Stimulated activated CD4-positive, alpha-beta T cell treated with anti-CD3 and anti-CD28 coated beads, Interleukin-4, amount 100 ng/mL, for 48 hours (primary cell): ENCODE results near the gene SPRING1.

ENCODE experiments used
- DNase-seq, 2 donors: peaks; one replicate each; pipeline ENCODE4 v3.0.0-alpha.2; 2020; ENCODE audit warnings: low read depth in 2 of 2

Gene SPRING1

GRCh38 chr12:116739381-116739887 is 1.6 kb upstream of the SPRING1 start:
- DNase-seq = no peak

DNA sequence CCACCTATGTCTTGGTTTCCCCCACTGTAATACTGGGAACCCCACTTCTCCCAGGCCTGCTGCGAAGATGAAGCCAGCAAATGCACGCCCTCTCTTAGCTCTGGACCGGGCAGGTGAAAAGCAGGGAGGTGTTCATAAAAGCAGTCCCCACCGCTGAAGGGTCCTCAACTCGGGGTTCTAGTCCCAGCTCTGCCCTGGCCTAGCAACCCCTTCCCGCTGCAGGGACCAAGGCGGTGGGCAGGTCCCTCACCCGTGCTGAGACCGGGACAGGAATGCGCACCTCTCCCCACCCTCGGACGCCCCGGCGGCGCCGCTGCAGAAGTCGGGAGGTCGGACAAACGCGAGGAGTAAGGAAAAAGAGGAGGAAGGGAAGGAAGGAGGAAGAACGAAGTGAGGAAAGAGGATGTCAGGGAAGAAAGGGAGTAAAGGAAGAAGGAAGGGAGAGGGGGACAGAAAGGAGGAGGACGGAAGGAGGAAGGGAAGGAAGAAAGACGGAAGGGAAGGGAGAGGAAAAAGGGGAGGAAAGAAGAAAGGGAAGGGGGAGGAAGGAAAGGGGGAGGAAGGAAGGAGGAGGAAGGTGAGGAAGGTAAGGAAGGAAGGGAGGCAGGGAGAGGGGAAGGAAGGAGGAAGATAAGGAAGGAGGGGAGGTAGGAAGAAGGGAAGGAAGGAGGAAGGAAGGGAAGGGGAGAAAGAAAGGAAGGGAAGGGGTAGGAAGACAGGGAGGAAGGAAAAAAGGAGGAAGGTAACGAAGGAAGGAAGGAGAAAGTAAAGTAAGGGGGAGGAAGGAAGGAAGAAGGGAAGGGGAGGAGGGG is 701 bp downstream of the SPRING1 start:
- no peak for DNase-seq

DNA sequence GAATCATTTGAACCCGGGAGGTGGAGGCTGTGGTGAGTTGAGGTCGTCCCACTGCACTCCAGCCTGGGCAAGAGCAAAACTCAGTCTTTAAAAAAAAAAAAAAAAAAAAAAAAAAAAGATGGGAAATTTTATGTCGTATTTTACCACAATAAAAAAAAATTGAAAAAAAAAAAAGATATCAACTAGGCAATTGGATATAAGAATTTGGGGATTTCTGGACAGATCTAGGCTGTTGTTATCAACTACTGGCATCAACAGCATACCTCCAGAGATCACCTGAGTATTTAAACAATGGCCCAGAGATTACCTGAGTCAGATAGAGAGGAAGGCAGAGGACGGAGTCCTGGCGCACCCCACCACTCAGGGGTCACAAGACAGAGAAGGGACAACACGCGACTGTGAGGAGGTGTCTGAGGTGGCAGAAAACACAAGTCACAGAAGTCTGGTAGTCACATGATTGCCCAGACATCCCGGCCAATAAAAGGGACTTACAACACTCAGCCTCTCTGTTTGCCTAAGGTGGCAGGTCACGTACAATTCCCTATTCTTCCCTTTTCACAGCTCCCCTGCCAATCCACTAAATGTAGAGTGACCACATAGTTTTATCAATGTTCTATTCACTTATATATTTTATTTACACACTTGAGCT is 1.8 kb downstream of the SPRING1 start:
- no peak for DNase-seq

GRCh38 chr12:116735084-116735483 is 2.8 kb downstream of the SPRING1 start:
- no peak for DNase-seq

DNA sequence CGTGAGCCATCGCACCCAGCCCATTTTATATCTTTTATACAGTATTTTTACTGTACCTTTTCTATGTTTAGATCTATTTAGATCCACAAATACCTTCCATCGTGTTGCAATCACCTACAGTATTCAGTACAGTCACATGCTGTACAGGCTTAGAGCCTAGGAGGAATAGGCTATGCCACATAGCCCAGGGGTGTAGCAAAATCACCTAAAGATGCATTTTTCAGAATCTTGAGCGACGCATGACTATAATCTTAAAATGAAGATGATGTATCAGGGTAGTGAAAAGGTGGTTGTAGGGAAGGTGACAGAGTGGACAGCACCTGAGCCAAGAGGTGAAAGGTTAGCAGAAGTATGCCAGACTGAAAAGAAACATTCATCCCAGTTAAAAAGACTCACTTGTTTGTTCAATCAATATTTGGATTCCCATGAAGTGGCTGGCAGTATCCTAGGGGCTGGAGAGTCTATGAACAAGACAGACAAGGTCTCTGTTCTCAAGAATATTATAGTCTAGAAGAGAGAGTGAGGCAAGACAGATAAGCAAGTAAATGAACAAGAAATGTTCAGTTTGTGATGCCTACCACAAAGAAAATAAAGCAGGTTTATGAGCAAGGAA is 3.6 kb downstream of the SPRING1 start:
- DNase-seq = no peak

- DNase-seq = no peak
These were observed 6.1 kb downstream of the SPRING1 start for GRCh38 chr12:116731801-116732200.

DNA sequence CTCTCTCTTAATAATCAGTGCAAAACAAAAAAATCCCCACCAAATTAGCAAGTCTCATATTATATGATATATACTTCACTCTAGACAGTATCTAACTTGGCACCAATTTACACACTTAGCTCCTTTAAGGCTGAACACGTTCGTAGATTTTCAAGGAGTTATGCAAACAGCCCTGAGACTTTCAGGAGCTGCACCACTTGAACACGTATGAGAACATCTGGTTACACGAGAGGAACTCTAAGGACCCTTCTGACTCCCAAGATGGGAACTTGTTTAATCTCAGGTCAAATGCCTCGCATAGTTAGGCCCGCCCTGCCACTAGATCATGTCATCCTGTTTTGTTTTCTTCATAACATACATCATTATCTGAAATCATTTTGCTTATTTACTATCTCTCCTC is 10.0 kb downstream of the SPRING1 start:
- DNase-seq = no peak

DNA sequence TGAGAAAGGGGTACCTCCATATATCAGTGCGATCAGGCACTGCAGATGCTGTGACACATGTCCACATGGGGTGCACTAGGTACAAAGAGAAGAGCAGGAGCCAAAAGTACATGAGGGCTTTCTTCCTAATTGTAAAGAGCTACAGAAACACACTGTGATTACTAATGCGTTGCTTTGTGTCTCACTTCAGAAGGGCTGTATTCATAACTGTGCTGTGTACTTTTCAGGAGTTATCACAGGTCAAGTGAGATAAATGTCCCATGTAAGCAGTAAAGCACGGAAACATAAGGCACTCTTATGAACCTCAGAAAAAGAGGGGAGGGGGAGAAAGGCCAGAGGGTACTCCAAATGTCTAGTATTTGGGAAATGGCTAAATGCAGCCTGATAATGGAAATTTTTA is 10.6 kb downstream of the SPRING1 start:
- no peak for DNase-seq

GRCh38 chr12:116726694-116727093 is 11.2 kb downstream of the SPRING1 start:
- DNase-seq = no peak

GRCh38 chr12:116722245-116722644 is 15.6 kb downstream of the SPRING1 start:
- no peak for DNase-seq

DNA sequence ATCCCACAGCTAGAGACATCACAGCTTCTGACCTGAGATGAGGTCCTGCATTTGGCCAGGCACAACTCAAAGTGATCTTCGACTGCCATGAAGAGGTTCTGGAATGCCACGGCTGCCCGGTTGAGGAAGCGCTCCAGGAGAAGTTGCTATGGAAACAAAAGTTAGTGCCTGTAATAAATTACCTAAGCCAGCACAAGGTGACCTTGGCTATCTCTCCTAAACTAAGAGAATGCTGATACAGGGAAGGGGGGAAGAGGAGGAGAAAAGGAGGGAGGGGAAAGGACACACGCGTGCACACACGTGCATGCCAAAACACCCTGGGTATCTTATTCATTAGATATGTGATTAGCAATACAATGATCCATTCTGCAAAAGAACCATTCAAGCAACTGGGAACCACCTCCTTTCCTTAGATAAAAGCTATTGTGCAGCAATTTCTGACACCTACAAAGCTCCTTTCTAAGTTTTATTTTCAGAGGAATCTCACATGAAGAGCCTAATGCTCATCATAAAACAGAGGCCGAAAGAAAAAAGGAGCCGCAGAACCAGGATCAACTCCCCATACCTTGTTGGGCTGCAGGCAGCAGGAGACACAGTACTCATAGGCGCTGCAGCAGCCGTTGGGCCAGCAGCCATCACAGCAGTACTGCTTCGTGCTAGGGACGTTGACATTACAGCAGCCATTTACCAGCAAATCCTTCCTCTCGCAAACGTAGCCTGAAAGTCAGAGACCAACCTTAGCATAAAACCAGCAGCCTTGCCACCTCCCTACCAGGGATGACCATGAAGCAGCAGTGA is 17.9 kb downstream of the SPRING1 start:
- no peak for DNase-seq

GRCh38 chr12:116718655-116719454 is 19.0 kb downstream of the SPRING1 start:
- no peak for DNase-seq

GRCh38 chr12:116717466-116718437 is 20.1 kb downstream of the SPRING1 start:
- DNase-seq = no peak

GRCh38 chr12:116714175-116714574 is 23.7 kb downstream of the SPRING1 start:
- no peak for DNase-seq

GRCh38 chr12:116713527-116713926 is 24.3 kb downstream of the SPRING1 start:
- no peak for DNase-seq

DNA sequence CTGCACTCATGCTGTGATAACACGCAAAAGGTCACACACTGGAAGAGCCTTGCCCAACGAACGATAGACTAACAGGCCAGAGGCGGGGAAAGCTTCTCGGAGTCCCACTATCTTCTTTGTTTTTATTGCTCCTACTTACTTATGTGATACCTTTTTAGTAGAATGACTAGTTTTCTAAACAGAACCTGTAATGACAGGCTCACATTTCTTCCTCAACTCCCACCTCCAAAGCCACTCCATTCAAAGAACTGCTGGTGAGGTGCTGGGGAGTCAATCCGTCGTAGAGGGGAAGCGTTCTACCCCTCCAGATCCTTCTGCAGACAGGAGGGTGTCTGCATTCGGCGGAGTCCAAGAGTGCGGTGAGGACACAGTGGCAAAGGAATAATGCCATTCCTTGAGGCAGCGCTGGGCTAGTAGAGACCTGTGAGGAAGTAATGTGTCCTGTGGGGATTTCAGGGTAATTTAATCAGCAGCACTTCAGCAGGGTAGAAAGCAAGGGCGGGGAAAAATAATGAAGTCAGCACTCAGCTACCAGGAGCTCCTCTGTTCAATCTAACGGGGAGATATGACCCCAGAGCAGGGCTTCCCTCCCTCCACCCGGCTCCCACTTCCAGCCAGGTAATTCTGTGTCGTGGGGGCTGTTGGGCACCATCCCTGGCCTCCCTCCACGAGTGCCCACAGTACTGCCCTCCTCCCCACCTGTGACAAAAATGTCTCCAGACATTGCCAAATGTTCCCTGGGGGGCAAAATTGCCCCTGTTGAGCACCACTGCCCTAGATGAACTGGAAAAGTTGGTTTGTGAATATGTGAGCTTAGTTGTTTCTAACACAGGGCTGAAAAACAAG is 25.2 kb downstream of the SPRING1 start:
- no peak for DNase-seq

- no peak for DNase-seq
These were observed 27.3 kb downstream of the SPRING1 start for GRCh38 chr12:116710370-116711150.

DNA sequence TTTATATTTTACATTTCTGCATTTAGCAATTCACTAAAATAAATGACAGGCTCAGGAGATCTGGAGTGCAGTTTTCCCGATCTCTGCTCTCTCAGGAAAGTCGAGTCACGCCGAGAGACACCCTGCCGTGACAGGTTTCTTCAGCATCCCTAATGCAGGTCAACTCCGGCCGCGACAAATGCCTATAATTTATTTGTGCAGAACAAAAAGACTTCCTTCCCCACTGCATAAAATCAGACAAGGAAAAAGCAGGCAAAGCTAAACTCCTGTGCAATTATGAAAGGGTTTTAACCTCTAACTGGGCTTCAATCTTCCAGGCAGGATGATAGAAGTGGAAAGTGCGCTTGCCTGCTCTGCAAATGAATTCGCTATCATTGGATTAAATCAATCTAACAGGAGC is 28.1 kb downstream of the SPRING1 start:
- DNase-seq = no peak
